DMS53 (cell line): Measurements from ENCODE around the gene OPRL1.
A peak's percentile ranks its signal among the peaks of the same experiment; 100 is the strongest.

ENCODE experiments used
- DNase-seq: peaks from one replicate; lab custom pipeline; 2025; lab: John Stamatoyannopoulos, UW

Gene OPRL1

DNA sequence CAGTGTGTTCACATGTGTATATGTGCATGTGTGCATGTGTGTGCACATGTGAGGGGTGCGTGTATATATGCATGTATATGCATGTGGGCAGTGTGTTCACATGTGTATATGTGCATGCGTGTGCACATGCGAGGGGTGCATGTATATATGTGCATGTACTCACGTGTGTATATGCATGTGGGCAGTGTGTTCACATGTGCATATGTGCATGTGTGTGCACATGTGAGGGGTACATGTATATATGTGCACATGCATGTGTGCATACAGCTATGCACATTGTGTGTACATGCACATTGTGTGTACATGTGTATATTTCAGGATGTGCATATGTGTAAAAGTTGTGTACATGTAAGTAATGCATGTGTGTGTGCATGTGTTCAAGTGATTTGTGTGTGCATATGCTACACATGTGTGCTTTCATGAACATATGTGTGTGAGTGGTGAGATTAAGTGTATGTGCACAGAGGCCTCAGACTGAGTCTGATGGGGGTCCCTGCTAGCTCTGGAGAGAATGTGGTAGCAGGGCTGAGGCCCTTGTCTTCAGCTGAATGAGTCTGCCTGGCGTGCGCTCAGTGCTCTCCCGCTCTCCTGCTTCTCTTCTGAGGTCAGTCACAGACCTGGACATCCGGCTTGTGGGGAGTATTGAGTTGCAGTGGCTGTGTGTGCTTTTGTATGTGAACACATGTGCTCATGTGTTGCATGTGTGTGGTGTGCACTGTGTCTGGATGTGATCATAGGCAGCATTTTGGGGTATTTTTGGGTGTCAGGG, 64.4 kb downstream of the OPRL1 start:
- no peak for DNase-seq

GRCh38 chr20:64145458-64146300, 65.8 kb downstream of the OPRL1 start:
- DNase-seq: peak; percentile 51

- DNase-seq: no peak
Measured at GRCh38 chr20:64146301-64146935, 66.5 kb downstream of the OPRL1 start.

- no peak for DNase-seq
Measured at GRCh38 chr20:64146936-64147477, 67.1 kb downstream of the OPRL1 start.

- DNase-seq: no peak
Measured at GRCh38 chr20:64148581-64148980, 68.7 kb downstream of the OPRL1 start.

DNA sequence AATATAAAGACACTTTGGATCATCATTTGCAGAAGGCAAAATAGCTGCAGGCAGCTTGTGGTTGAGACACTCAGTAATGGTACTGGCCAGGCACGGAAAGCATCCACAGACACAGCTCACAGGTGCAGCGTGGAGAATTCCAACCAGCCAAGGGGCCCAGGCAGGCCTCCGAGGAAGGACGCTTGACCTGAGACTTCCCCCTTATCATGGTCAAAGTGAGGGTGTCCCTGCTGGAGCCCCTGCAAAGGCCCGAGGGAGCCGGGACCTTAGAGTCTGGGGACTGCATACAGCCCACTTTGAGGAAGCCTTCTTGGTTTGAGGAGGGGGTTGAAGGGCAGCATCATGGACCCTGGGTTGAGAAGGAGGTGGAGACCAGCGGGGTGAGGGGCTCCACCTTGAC, 69.3 kb downstream of the OPRL1 start:
- no peak for DNase-seq

DNA sequence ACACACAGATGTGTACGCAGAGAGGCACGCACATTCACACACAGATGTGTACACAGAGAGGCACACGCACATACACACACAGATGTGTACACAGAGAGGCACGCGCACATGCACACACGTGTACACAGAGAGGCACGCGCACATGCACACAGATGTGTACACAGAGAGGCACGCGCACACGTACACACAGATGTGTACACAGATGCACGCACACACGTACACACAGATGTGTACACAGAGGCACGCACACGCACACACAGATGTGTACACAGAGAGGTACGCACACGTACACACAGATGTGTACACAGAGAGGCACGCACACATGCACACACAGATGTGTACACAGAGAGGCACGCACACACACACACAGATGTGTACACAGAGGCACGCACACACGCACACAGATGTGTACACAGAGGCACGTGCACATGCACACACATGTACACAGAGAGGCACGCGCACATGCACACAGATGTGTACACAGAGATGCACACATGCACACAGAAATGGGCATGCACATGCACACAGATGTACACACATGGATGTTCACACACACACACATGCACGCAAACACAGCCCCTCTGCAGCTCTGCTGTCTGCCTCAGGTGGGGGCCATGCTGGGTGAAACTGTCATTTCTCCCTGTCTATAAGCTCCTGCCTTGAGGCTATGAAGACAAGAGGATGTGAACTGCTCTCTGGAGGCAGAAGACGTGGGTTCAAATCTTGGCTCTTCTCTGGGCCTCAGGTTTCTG, 70.1 kb downstream of the OPRL1 start:
- no peak for DNase-seq
